Measurements from ENCODE around the gene MTMR12. TPM values are rescaled to one million over a fixed set of nuclear protein-coding genes. Genes with fewer than 3 reads are reported as not detected.

The MTMR12 gene
- total and polyA plus RNA-seq, 3 donors from 2014 or later = 53.6 to 64.0 (median 59.2) TPM

- intact Hi-C loops (cut with DNase I; ENCODE audit: low total_unique reads) = no loop called here
- Histone ChIP-seq H3K27me3 (no peaks in the 10 kb centered on the region), H3K27ac (no peak overlapping the region), H3K9me3 (no peaks in the 10 kb centered on the region), H3K4me3 (no peak overlapping the region), H3K4me1 (peaks cover 6% of the 10 kb centered on the region), H3K36me3 (ENCODE audit: low read depth, missing control alignments) (no peaks in the 10 kb centered on the region)
- 76 to 82% methylated on average over 6 of the region's 6 CpGs for WGBS, 2 donors
- DNase-seq = no peak
- TF ChIP-seq CTCF (IDR thresholded peaks at IDR 0.05) (no peak), POLR2A (IDR thresholded peaks at IDR 0.05) (no peak)
These were observed 115.7 kb downstream of the MTMR12 start for GRCh38 chr5:32197032-32197431.

GRCh38 chr5:32195265-32195664, 117.5 kb downstream of the MTMR12 start:
- intact Hi-C loops (cut with DNase I; ENCODE audit: low total_unique reads) = no loop called here
- Histone ChIP-seq H3K9me3 (no peaks in the 10 kb centered on the region), H3K27ac (no peak overlapping the region), H3K4me1 (peaks cover 6% of the 10 kb centered on the region), H3K27me3 (no peaks in the 10 kb centered on the region), H3K4me3 (no peak overlapping the region), H3K36me3 (ENCODE audit: low read depth, missing control alignments) (no peaks in the 10 kb centered on the region)
- DNase-seq = no peak
- WGBS, 2 donors = 94% methylated on average over 5 of the region's 5 CpGs
- no peak for TF ChIP-seq POLR2A (IDR thresholded peaks at IDR 0.05)
- TF ChIP-seq CTCF (IDR thresholded peaks at IDR 0.05) = no peak

GRCh38 chr5:32193591-32193990, 119.1 kb downstream of the MTMR12 start:
- H3K9me3 ChIP-seq = no peaks in the 10 kb centered on the region
- TF ChIP-seq POLR2A (IDR thresholded peaks at IDR 0.05) (no peak), CTCF (IDR thresholded peaks at IDR 0.05) (no peak)
- DNase-seq = peak; percentile 63
- no peak overlapping the region for H3K27ac ChIP-seq
- H3K36me3 ChIP-seq (ENCODE audit: low read depth, missing control alignments) = no peaks in the 10 kb centered on the region
- peaks cover 6% of the 10 kb centered on the region for H3K4me1 ChIP-seq
- intact Hi-C loops (cut with DNase I; ENCODE audit: low total_unique reads) = no loop called here
- no peak overlapping the region for H3K4me3 ChIP-seq
- 31 to 34% methylated on average over 7 of the region's 7 CpGs for WGBS, 2 donors
- no peaks in the 10 kb centered on the region for H3K27me3 ChIP-seq

- Histone ChIP-seq H3K36me3 (ENCODE audit: low read depth, missing control alignments) (no peaks in the 10 kb centered on the region), H3K27ac (no peak overlapping the region), H3K4me1 (peaks cover 6% of the 10 kb centered on the region), H3K4me3 (no peak overlapping the region), H3K27me3 (no peaks in the 10 kb centered on the region), H3K9me3 (no peaks in the 10 kb centered on the region)
- no peak for DNase-seq
- intact Hi-C loops (cut with DNase I; ENCODE audit: low total_unique reads) = no loop called here
- WGBS, 2 donors = 11 to 36% methylated on average over 5 of the region's 5 CpGs
- no peak for TF ChIP-seq POLR2A (IDR thresholded peaks at IDR 0.05)
- TF ChIP-seq CTCF (IDR thresholded peaks at IDR 0.05) = no peak
These were observed 122.6 kb downstream of the MTMR12 start for GRCh38 chr5:32190095-32190494.

- no peak for TF ChIP-seq CTCF (IDR thresholded peaks at IDR 0.05)
- TF ChIP-seq POLR2A (IDR thresholded peaks at IDR 0.05) = no peak
- DNase-seq = no peak
- intact Hi-C loops (cut with DNase I; ENCODE audit: low total_unique reads) = no loop called here
These were observed 125.1 kb downstream of the MTMR12 start for GRCh38 chr5:32187675-32188074.

More at GRCh38 chr5:32187675-32188074, 125.1 kb downstream of the MTMR12 start:
- H3K4me1 ChIP-seq = no peaks in the 10 kb centered on the region
- H3K27ac ChIP-seq = no peak overlapping the region
- H3K36me3 ChIP-seq (ENCODE audit: low read depth, missing control alignments) = no peaks in the 10 kb centered on the region
- no peaks in the 10 kb centered on the region for H3K27me3 ChIP-seq
- no peak overlapping the region for H3K4me3 ChIP-seq
- H3K9me3 ChIP-seq = no peaks in the 10 kb centered on the region
